ENCODE data around the gene PHF24.
"Not testable (repeated sequence)": the region's sequence is repeated elsewhere in the genome, so short reads cannot be mapped to it uniquely, and the experiment has no call there.

The PHF24 gene

GRCh38 chr9:34996905-34997279 lies 38.8 kb downstream of the PHF24 start:
- no peak for DNase-seq (ENCODE audit: low read depth, low spot score)

- no peak for DNase-seq (ENCODE audit: low read depth, low spot score)
These were observed 39.3 kb downstream of the PHF24 start for GRCh38 chr9:34997379-34997781.

- no peak for DNase-seq (ENCODE audit: low read depth, low spot score)
These were observed 40.2 kb downstream of the PHF24 start for GRCh38 chr9:34998266-34998665.

GRCh38 chr9:34999576-34999975 lies 41.5 kb downstream of the PHF24 start:
- DNase-seq (ENCODE audit: low read depth, low spot score) = no peak

GRCh38 chr9:35000535-35001284 lies 42.6 kb downstream of the PHF24 start:
- DNase-seq (ENCODE audit: low read depth, low spot score) = no peak

GRCh38 chr9:35001285-35001677 lies 43.2 kb downstream of the PHF24 start:
- no peak for DNase-seq (ENCODE audit: low read depth, low spot score)

GRCh38 chr9:35001803-35002502 lies 43.9 kb downstream of the PHF24 start:
- DNase-seq (ENCODE audit: low read depth, low spot score) = no peak

- no peak for DNase-seq (ENCODE audit: low read depth, low spot score)
These were observed 44.5 kb downstream of the PHF24 start for GRCh38 chr9:35002623-35003022.

GRCh38 chr9:35004299-35004698 lies 46.2 kb downstream of the PHF24 start:
- not testable (repeated sequence) for DNase-seq (ENCODE audit: low read depth, low spot score)

GRCh38 chr9:35010351-35010958 lies 52.4 kb downstream of the PHF24 start:
- DNase-seq (ENCODE audit: low read depth, low spot score) = no peak

GRCh38 chr9:35014517-35014916 lies 56.4 kb downstream of the PHF24 start:
- DNase-seq (ENCODE audit: low read depth, low spot score) = no peak

GRCh38 chr9:35023443-35023842 lies 65.4 kb downstream of the PHF24 start:
- not testable (repeated sequence) for DNase-seq (ENCODE audit: low read depth, low spot score)

- no peak for DNase-seq (ENCODE audit: low read depth, low spot score)
These were observed 68.6 kb downstream of the PHF24 start for GRCh38 chr9:35026671-35027070.

GRCh38 chr9:35027374-35027773 lies 69.3 kb downstream of the PHF24 start:
- no peak for DNase-seq (ENCODE audit: low read depth, low spot score)

GRCh38 chr9:35027860-35028259 lies 69.8 kb downstream of the PHF24 start:
- no peak for DNase-seq (ENCODE audit: low read depth, low spot score)

GRCh38 chr9:35028341-35028740 lies 70.3 kb downstream of the PHF24 start:
- DNase-seq (ENCODE audit: low read depth, low spot score) = no peak

GRCh38 chr9:35029241-35029640 lies 71.2 kb downstream of the PHF24 start:
- DNase-seq (ENCODE audit: low read depth, low spot score) = no peak

- no peak for DNase-seq (ENCODE audit: low read depth, low spot score)
These were observed 71.8 kb downstream of the PHF24 start for GRCh38 chr9:35029852-35030251.

Measured in brain pericyte (primary cell).